Measurements from ENCODE around the gene FBXL19.

Gene FBXL19

GRCh38 chr16:30986129-30986991 lies 63.0 kb downstream of the FBXL19 start:
- TF ChIP-seq CTCF (IDR thresholded peaks at IDR 0.05; ENCODE audit: control insufficient read depth, extremely low read depth, insufficient read depth): no peak
- peak overlapping the region; percentile 60 for H3K4me3 ChIP-seq (ENCODE audit: low read depth, low read length)
- DNase-seq (ENCODE audit: low read depth): no peak

GRCh38 chr16:30987581-30988190 lies 64.3 kb downstream of the FBXL19 start:
- no peak for DNase-seq (ENCODE audit: low read depth)
- no peak for TF ChIP-seq CTCF (IDR thresholded peaks at IDR 0.05; ENCODE audit: control insufficient read depth, extremely low read depth, insufficient read depth)
- H3K4me3 ChIP-seq (ENCODE audit: low read depth, low read length): no peak overlapping the region

- TF ChIP-seq CTCF (IDR thresholded peaks at IDR 0.05; ENCODE audit: control insufficient read depth, extremely low read depth, insufficient read depth): no peak
- no peak overlapping the region for H3K4me3 ChIP-seq (ENCODE audit: low read depth, low read length)
- no peak for DNase-seq (ENCODE audit: low read depth)
These were observed 66.2 kb downstream of the FBXL19 start for GRCh38 chr16:30989469-30990047.

GRCh38 chr16:30990105-30990504 lies 66.7 kb downstream of the FBXL19 start:
- no peak for DNase-seq (ENCODE audit: low read depth)
- TF ChIP-seq CTCF (IDR thresholded peaks at IDR 0.05; ENCODE audit: control insufficient read depth, extremely low read depth, insufficient read depth): no peak
- no peak overlapping the region for H3K4me3 ChIP-seq (ENCODE audit: low read depth, low read length)

GRCh38 chr16:30991052-30991451 lies 67.7 kb downstream of the FBXL19 start:
- no peak for DNase-seq (ENCODE audit: low read depth)
- TF ChIP-seq CTCF (IDR thresholded peaks at IDR 0.05; ENCODE audit: control insufficient read depth, extremely low read depth, insufficient read depth): no peak
- H3K4me3 ChIP-seq (ENCODE audit: low read depth, low read length): no peak overlapping the region

- H3K4me3 ChIP-seq (ENCODE audit: low read depth, low read length): no peak overlapping the region
- TF ChIP-seq CTCF (IDR thresholded peaks at IDR 0.05; ENCODE audit: control insufficient read depth, extremely low read depth, insufficient read depth): no peak
- no peak for DNase-seq (ENCODE audit: low read depth)
These were observed 69.0 kb downstream of the FBXL19 start for GRCh38 chr16:30992276-30992780.
